ENCODE data around the gene SLC35A3. TPM values are rescaled to one million over a fixed set of nuclear protein-coding genes. Genes with fewer than 3 reads are reported as not detected.

Gene SLC35A3
- total and polyA plus RNA-seq, 2 of the 4 experiments (the other 2 are of a cell fraction), result 9.6 to 13.6 TPM

GRCh38 chr1:99978218-99978617 is 8.4 kb downstream of the SLC35A3 start:
- Histone ChIP-seq H3K27ac (ENCODE audit: insufficient read depth, low read length) (no peak overlapping the region), H3K9me1 (ENCODE audit: insufficient read depth, low read length) (no peaks in the 10 kb centered on the region), H3K4ac (ENCODE audit: low read depth, low read length) (no peak overlapping the region), H3K4me3 (ENCODE audit: insufficient read depth, low read depth, low read length) (no peak overlapping the region), H3K9me3 (ENCODE audit: control insufficient read depth, insufficient read depth, low read length) (no peaks in the 10 kb centered on the region), H4K91ac (ENCODE audit: insufficient read depth, low read depth, low read length) (no peak overlapping the region), H3K4me1 (ENCODE audit: control insufficient read depth, insufficient read depth, low read length) (no peaks in the 10 kb centered on the region), H3K27me3 (ENCODE audit: control insufficient read depth, insufficient read depth, low read length) (no peaks in the 10 kb centered on the region), H2BK120ac (ENCODE audit: low read depth, low read length) (no peak overlapping the region), H3K4me2 (ENCODE audit: low read depth, low read length) (no peak overlapping the region), H3K56ac (ENCODE audit: extremely low read depth, insufficient read depth, low read length) (no peak overlapping the region), H2AK5ac (ENCODE audit: low read depth, low read length) (no peak overlapping the region), H2AFZ (replicated peaks; ENCODE audit: low read length, poor library complexity) (no peak overlapping the region), H3K14ac (replicated peaks; ENCODE audit: low read depth, low read length) (no peak overlapping the region), H2BK5ac (ENCODE audit: low read depth, low read length, poor library complexity, severe bottlenecking) (no peak overlapping the region), H2BK20ac (ENCODE audit: low read depth, low read length) (no peak overlapping the region), H3K23ac (ENCODE audit: low read depth, low read length) (no peak overlapping the region), H2AK9ac (replicated peaks; ENCODE audit: low read depth, low read length, poor library complexity) (no peak overlapping the region), H4K5ac (ENCODE audit: low read depth, low read length) (no peak overlapping the region), H3K79me1 (ENCODE audit: low read depth in 1 of 2, low read length in 2 of 2) (peaks cover 6 to 25% of the 10 kb centered on the region in 2 experiments), H2BK15ac (ENCODE audit: low read depth, low read length) (no peak overlapping the region), H4K8ac (ENCODE audit: low read depth in 2 of 2, low read length in 2 of 2) (no peak overlapping the region), H3K18ac (ENCODE audit: low read depth, low read length) (no peak overlapping the region), H4K20me1 (ENCODE audit: insufficient read depth, low read length) (no peaks in the 10 kb centered on the region), H3K36me3 (ENCODE audit: control insufficient read depth, insufficient read depth, low read length) (no peaks in the 10 kb centered on the region; the same call in 1 of the 2 replicates), H3K9ac (ENCODE audit: low read depth, low read length) (no peak overlapping the region)
- intact Hi-C loops (cut with micrococcal nuclease), result no loop called here
- TF ChIP-seq MAZ (IDR thresholded peaks at IDR 0.05; ENCODE audit: borderline replicate concordance, low read depth, low read length), result no peak
- POLR2A ChIA-PET (ENCODE audit: unreplicated experiment), result no interaction called here
- dilution Hi-C loops (cut with HindIII; ENCODE audit: low sequenced_read_pairs, unreplicated experiment), result no loop called here
- DNase-seq (no peak), ATAC-seq (ENCODE audit: low read depth) (no peak)
- WGBS, 2 experiments (ENCODE audit: extremely low coverage in 2 of 2, insufficient read length in 1 of 2), result no CpG with 5 or more reads among the region's 2 CpGs
- BruUV-seq (replicated peaks), result no TSS peak
- in situ Hi-C loops (cut with MboI; ENCODE audit: low sequenced_read_pairs), result no loop called here
- CTCF ChIA-PET, result no interaction called here
